ENCODE data around the gene RMND5B. TPM values are rescaled to one million over a fixed set of nuclear protein-coding genes. Genes with fewer than 3 reads are reported as not detected.
A peak's percentile ranks its signal among the peaks of the same experiment; 100 is the strongest.

Gene RMND5B
- total and polyA plus RNA-seq, 8 donors: 25.3 to 72.9 (median 33.8) TPM

DNA sequence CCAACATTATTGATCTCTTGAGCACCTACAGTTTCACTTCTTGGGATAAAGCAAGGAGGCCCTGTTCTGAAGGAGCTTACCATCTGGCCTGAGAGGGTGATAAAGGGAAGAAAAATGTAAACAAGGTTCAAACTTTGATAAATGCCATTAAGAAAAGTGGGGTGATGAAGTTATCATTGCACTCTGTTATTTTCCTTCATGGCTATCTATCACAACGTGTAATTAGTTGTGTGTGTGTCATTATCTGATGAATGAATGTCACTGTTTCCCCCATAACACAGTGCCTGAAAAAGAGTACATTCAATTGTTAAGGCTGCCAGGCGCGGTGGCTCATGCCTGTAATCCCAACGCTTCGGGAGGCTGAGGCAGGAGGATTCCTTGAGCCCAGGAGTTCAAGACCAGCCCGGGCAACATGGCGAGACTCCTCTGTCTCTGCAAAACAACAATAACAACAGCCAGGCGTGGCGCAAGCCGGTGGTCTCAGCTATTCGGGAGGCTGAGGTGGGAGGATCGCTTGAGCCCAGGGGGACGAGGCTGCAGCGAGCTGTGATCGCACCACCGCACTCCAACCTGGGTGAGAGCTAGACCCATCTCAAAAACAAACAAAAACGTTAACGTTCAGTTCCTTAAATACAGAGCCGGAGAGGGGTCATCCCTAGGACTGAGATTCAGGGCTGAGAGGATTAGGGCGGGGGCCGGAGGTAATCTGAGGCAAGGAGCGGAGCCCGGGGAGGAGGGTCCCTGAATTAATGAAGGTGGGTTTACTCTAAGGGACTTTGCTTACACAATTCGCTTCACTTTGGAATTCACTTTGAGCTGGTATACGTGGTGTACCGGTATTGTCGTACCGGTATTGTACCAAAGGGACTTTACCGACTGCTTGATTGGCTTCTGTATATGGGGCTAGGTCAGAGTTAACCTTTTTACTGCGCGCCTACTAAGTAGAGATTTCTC lies 22.0 kb downstream of the RMND5B start:
- peak overlapping the region in 4 of 5 donors; percentile 79 to 88 (median 84) for H3K27ac ChIP-seq
- DNase-seq: no peak
- peaks cover 32 to 38% (median 37%) of the 10 kb centered on the region in 4 donors for H3K36me3 ChIP-seq
- intact Hi-C loops (cut with DNase I; ENCODE audit: low total_unique reads): no loop called here
- peak overlapping the region; percentile 74 to 96 (median 85) for H3K4me3 ChIP-seq
- TF ChIP-seq POLR2AphosphoS5 (IDR thresholded peaks at IDR 0.05): no peak
- TF ChIP-seq CTCF (IDR thresholded peaks at IDR 0.05): no peak
- no peaks in the 10 kb centered on the region for H3K27me3 ChIP-seq
- 39 to 45% (median 43%) methylated on average over 31 of the region's 31 CpGs for WGBS, 5 donors
- H3K9me3 ChIP-seq: no peaks in the 10 kb centered on the region
- peaks cover 10 to 32% (median 31%) of the 10 kb centered on the region in 4 donors for H3K4me1 ChIP-seq

- no peaks in the 10 kb centered on the region for H3K27me3 ChIP-seq
Observed at GRCh38 chr5:178153530-178154340, 22.9 kb downstream of the RMND5B start, which contains the start of gene NHP2. Gene NHP2 (minus strand): TSS chr5:178153885. CDS start chr5:178153817, 68 bp downstream.

DNA sequence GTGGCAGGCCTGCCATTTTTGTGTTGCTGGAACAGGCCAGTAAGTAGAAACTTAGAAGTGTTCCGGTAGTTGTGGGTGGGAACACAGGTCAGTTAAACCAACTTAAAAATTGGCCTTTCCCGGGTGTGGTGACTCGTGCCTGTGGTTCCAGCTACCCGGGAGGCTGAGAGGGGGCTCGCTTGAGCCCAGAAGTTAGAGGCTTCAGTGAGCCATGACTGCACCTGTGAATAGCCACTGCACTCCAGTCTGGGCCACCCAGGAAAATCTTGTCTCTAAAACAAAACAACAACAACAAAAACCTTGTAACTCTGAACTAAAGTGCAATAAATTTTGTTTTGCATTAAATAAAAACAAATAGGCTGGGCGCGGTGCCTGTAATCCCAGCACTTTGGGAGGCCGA lies 24.3 kb downstream of the RMND5B start:
- WGBS, 5 donors: 74 to 82% (median 80%) methylated on average over 8 of the region's 8 CpGs
- DNase-seq: no peak
- no peaks in the 10 kb centered on the region for H3K27me3 ChIP-seq
- no peak overlapping the region for H3K4me3 ChIP-seq
- H3K36me3 ChIP-seq: peaks cover 9 to 15% (median 14%) of the 10 kb centered on the region in 4 donors
- H3K4me1 ChIP-seq: peaks cover 10 to 32% (median 31%) of the 10 kb centered on the region in 4 donors
- no peak for TF ChIP-seq EP300 (IDR thresholded peaks at IDR 0.05)
- TF ChIP-seq CTCF (IDR thresholded peaks at IDR 0.05): no peak
- no peak for TF ChIP-seq POLR2AphosphoS5 (IDR thresholded peaks at IDR 0.05)
- no peak for TF ChIP-seq POLR2A (IDR thresholded peaks at IDR 0.05)
- intact Hi-C loops (cut with DNase I; ENCODE audit: low total_unique reads): no loop called here
- H3K9me3 ChIP-seq: no peaks in the 10 kb centered on the region
- H3K27ac ChIP-seq: no peak overlapping the region

More at GRCh38 chr5:178153530-178154340, 22.9 kb downstream of the RMND5B start, which contains the start of gene NHP2:
- peak; percentile 99 to 100 for DNase-seq
- H3K4me1 ChIP-seq: peaks cover 10 to 32% (median 31%) of the 10 kb centered on the region in 4 donors
- WGBS, 5 donors: 1 to 3% (median 1%) methylated on average over 44 to 68 of the region's 68 CpGs
- intact Hi-C loops (cut with DNase I; ENCODE audit: low total_unique reads): no loop called here
- H3K36me3 ChIP-seq: peaks cover 22 to 28% (median 27%) of the 10 kb centered on the region in 4 donors
- peak within 1 kb of the TSS; percentile 77 to 88 (median 83) for H3K27ac ChIP-seq
- H3K4me3 ChIP-seq: peak within 1 kb of the TSS; percentile 74 to 96 (median 85)
- TF ChIP-seq POLR2A (IDR thresholded peaks at IDR 0.05): no peak
- TF ChIP-seq POLR2AphosphoS5 (IDR thresholded peaks at IDR 0.05): peak; percentile 87 to 99 (median 98)
- H3K9me3 ChIP-seq: no peaks in the 10 kb centered on the region

GRCh38 chr5:178160176-178160575 lies 29.4 kb downstream of the RMND5B start:
- no peak overlapping the region for H3K27ac ChIP-seq
- DNase-seq: no peak
- WGBS, 5 donors: 85 to 91% (median 88%) methylated on average over 5 of the region's 5 CpGs
- no peak for TF ChIP-seq EP300 (IDR thresholded peaks at IDR 0.05)
- TF ChIP-seq CTCF (IDR thresholded peaks at IDR 0.05): no peak
- TF ChIP-seq POLR2A (IDR thresholded peaks at IDR 0.05): no peak
- no peak for TF ChIP-seq POLR2AphosphoS5 (IDR thresholded peaks at IDR 0.05)
- peaks cover 0 to 11% (median 9%) of the 10 kb centered on the region in 4 donors for H3K4me1 ChIP-seq
- H3K4me3 ChIP-seq: no peak overlapping the region
- peaks cover 0 to 21% (median 15%) of the 10 kb centered on the region in 3 donors for H3K27me3 ChIP-seq
- H3K9me3 ChIP-seq: no peaks in the 10 kb centered on the region
- no peaks in the 10 kb centered on the region for H3K36me3 ChIP-seq
- intact Hi-C loops (cut with DNase I; ENCODE audit: low total_unique reads): loop anchor here (5.0 kb wide), 1 partner anchor 88 kb away; no protein-coding TSS in a partner anchor

Data from stomach (tissue), 9 donors.